GM12875 (cell line): Measurements from ENCODE around the gene POLN.

ENCODE experiments used
- H3K4me3 ChIP-seq: one replicate; pipeline ENCODE4 v1.5.1; 2011; ENCODE audit warnings: low read depth, low read length, control low read depth
- CTCF ChIP-seq: IDR thresholded peaks from 2 replicates; pipeline ENCODE4 v1.5.1; 2011; ENCODE audit warnings: low read depth, mild to moderate bottlenecking, control low read depth, inconsistent platforms, low read length, moderate library complexity, borderline replicate concordance; ENCODE audit not compliant: insufficient read depth

Gene POLN

GRCh38 chr4:2077537-2078460 lies 164.1 kb downstream of the POLN start:
- no peak for TF ChIP-seq CTCF
- no peak overlapping the region for H3K4me3 ChIP-seq

GRCh38 chr4:2076908-2077536 lies 164.9 kb downstream of the POLN start:
- no peak for TF ChIP-seq CTCF
- no peak overlapping the region for H3K4me3 ChIP-seq

- no peak for TF ChIP-seq CTCF
- H3K4me3 ChIP-seq, result no peak overlapping the region
These were observed 165.7 kb downstream of the POLN start for GRCh38 chr4:2075987-2076907.

DNA sequence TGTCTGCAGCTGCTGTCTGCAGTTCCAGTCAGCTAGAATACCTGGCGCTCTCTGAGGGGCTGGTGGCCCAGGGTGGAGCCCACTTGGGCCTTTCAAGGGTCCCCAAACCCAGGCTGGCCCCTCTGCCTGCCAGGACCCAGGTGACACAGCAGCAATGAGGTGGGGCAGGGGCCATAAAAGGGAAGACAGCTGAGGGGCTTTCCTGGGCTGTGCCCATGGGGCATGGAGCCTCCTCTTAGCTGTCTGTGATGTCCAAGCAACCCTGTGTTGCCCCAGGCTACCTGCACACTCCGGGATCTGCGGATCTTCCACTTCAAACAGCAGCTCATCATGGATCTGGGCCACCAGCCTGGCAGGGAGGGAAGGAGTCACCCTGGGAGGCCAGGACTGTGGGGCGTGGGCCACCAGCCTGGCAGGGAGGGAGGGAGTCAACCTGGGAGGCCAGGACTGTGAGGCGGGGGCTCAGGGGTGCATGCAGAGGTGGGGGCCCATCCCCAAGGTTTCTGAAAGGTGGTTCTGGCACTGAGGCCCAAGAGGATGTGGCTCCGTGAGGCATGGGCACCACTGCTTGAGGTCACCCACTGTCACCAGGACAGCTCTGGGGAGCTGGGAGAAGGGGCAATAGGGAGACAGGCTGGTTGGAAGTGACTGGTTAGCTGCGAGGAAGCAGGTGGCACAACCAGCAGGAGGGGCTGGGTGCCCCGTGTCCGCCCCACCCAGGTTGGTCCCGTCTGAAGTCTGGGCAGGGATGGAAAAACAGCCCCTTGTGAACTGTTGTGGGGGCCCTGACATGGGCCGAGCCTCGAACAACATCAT lies 166.5 kb downstream of the POLN start:
- TF ChIP-seq CTCF, result no peak

GRCh38 chr4:2074588-2074987 lies 167.3 kb downstream of the POLN start:
- no peak for TF ChIP-seq CTCF
- no peak overlapping the region for H3K4me3 ChIP-seq

More for the DNA sequence above, 166.5 kb downstream of the POLN start:
- no peak overlapping the region for H3K4me3 ChIP-seq

DNA sequence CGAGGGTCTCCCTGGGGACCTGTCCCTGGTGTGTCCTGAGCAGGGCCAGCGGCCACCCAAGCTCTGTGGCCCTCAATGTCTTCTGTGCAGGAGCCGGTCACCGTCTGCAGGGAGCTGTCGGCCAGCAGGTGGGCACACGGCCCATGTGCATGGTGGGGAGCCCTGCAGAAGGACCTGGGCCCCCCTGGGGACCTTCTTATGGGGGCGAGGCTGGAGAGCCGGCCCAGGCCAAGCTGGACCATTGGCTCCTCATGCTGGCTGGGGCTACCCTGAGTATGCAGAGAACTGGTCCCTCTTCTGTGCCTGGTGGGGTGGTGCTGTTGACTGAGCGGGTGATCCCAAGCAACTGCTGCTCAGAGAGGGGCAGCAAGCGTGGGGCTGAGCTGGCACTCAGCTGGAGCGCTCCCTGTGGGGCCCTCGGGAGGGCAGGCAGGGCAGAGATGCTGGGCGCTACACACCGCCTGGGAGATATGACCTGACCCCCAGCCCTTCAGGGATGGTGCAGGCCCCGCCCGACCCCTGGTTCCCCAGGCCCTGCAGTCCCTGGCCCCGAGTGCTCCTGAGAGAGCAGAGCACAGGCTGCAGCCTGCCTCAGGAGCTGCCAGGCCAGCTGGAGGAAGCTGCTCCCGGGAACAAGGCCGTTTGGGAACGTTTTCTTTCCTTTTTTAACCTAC lies 168.0 kb downstream of the POLN start:
- no peak for TF ChIP-seq CTCF
- H3K4me3 ChIP-seq, result no peak overlapping the region
